Kasumi-1 (cell line): ENCODE results near the gene RNU6-1.

Experiments used
- DNase-seq, 2 experiments: peaks; one replicate each; lab custom pipeline; 2025; lab: John Stamatoyannopoulos, UW

RNU6-1 gene

DNA sequence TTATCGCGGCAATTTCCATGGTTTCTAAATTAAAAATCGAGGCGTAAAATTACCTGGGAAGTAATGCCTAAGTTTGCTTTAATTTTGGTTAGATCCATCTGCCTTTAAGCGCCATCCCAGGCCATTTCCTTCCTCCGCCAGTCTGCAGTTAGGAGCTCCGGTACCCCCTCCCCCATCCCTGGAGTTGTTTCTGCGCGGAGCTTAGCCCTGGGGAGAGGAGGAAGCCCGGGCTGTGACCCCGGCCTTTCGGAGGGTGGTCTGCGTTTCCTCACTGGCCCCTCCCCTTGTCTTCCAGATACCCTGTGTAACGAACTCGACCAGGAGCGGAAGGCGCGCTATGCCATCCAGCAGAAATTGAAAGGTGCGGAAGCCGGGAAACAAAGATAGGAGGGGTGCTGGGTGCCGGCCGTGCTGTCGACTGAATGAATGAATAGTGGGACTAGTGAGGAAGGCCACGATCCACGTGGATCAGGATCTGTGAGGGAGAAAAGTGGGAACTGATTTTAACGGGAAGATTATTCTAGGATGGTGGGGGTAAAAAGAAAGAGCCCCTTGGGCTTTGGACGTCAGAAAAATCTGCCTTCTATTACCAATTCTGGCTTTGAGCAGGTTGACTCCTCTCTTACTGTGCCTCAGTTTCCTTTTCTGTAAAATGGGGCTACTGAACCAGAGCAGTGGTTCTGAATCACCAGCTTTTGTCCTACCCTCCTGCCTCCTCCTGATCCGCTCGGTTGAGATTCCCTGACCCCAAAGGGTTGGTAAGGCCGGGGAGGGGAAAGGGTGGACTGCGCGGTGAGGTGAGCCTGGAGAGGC, 6.7 kb downstream of the RNU6-1 start:
- no peak for DNase-seq

DNA sequence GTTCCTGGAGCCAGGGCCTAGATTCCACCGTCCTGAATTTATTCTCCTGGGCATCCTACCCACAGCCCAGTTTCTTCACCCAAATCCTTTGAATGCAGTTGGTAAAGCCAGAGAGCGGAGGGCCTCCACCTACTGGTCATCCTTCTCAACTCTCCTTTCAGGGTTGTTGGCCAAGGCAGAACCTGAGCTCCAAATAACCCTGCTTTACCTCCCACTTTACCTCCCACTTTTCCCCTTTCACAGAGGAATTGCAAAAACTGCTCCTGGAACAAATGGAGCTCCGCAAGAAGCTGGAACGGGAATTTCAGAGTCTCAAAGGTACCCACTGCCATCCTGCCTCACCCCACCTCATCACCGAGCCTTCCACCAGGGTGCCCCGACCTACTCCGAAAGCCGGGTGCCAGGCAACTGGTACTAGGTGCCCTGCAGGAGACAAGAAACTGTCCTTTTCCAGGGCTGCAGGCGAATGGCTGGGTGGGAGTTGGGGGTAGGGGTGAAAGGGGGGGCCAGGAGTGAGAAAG, 7.8 kb downstream of the RNU6-1 start:
- DNase-seq = no peak

DNA sequence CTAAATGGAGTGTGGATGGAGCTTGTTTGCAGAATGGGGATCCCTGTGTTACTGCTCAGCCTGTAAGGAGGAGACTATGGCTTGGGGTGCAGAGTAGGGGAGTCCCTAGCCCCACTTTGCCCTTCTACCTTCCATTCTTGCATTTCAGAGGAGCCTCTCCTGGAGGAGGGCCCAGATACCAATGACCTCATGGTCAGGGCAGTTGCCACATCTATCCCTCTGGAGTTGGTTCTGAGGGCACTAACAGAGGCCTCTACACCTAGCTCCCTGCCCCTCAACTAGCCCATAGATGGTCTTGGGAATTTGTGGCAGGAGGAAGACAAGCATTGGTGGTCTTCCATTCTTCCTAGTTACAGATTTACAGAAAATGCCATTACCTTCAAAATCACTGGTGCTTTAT, 8.5 kb downstream of the RNU6-1 start:
- DNase-seq = no peak

DNA sequence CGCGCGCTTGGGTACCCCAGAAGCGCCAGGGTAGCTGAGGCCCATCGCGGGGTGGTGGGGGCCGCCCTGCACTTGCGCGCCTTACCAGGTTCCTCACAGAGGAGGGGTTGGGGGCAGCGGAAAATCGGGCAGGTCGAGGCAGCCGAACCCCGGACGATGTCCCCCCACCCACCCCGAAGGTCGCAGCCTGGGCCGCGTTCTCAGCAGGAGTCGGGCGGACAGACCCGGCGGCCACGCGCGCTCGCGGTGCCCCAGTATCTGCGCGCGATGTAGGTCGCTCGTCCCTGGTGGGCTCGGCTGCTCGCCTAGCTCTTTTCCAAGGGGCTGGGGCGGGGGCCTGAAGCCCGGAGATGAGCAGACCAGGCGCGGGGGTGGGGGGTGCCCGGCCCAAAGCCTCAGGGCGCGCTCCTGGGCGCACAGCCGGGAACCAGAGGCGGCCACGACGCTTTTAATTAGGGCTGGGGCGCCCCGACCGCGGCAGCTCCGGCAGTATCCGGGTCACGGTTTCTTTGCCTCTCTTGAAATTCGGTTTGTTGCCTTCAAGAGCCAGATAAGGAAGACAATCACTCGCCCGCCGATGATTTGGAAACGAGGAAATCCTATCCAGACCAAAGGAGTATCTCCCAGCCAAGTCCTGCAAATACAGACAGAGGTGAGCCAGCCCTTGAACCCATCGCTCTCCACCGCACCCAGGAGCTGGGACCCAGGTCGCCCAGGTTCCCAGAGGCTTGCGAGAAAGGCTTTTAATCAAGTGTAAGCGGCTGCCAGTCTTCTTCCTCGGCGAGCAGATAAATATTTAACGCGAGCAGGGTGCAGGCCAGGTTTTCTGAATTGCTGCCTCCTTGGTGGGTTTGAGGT, 10.0 kb downstream of the RNU6-1 start:
- no peak for DNase-seq

DNA sequence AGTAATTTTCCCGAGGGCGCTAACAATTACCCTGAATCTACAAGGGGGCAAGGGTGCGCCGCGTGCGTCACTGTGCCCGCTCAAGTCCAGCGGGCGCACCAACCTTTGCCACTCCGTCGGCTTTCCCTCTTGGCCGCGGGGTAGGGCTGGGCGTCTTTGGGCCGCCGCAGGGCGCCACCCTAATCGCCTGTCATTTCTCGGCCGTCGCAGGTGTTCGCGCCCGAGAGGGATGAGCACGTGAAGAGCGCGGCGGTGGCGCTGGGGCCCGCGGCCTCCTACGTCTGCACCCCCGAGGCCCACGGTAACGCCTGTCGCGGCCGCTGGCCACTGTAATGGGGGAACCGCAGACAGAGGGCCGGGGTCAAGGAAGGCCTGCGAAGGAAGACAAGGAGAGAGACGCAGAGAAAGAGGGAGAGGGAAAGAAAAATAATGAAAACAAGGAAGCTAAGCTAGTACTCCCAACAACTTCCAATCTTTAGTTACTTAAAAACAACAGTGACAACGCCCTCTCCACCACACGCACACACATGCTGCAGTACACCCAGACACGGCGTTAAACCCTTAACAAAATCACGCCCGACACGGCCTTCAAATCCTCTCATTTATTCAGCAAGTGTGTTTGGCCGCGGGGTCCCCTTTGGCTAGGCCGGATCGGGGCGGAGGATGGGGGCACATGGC, 10.7 kb downstream of the RNU6-1 start:
- no peak for DNase-seq

DNA sequence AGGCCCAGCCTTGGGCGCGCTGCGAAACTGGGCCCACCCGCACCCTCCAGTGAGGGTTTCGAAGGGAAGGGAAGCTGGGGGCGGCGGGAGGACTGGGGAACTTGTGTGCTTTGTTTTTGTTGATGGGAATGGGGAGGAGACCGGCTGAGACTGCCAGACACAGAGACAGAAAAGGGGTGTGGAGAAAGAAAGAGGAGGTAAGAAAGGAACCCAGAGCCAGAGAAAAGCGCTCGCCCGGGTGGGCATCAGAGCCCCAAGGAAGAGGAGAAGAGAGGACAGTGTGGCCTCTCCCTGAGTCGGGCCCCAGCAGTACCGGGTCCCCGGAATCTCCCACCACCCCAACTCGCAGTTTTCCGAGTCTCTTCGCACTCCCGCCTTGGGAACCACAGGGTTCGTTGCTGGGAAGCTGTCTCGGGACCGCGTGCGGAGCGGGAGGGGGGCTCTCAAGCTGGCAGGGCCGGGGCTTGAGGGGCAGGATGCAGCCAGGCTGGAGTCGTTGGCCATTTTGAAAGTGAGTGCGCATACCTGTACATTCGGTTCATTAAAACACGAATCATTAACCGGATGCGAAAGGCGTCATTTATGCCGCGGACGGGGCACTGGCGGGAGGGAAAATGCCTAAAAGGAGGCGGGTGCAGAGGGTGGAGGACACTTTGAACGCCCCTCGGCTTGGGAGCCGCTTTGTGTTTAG, 11.4 kb downstream of the RNU6-1 start:
- no peak for DNase-seq

DNA sequence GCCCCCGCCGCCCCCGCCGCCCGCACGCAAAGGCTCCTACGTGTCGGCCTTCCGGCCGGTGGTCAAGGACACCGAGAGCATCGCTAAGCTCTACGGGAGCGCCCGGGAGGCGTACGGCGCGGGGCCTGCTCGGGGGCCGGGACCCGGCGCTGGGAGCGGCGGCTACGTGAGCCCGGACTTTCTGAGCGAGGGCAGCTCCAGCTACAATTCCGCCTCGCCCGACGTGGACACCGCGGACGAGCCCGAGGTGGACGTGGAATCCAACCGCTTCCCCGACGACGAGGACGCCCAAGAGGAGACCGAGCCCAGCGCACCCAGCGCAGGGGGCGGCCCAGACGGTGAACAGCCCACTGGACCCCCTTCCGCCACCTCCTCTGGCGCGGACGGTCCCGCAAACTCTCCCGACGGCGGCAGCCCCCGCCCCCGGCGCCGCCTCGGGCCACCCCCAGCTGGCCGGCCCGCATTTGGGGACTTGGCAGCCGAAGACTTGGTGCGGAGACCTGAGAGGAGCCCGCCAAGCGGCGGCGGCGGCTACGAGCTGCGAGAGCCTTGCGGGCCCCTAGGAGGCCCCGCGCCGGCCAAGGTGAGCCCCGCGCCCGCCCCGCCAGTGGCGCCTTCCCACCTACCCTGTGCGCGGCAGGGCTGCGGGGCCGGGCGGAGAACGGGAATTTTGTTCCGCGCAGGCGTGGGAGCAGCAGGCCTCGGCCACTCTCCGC, 12.1 kb downstream of the RNU6-1 start:
- no peak for DNase-seq

DNA sequence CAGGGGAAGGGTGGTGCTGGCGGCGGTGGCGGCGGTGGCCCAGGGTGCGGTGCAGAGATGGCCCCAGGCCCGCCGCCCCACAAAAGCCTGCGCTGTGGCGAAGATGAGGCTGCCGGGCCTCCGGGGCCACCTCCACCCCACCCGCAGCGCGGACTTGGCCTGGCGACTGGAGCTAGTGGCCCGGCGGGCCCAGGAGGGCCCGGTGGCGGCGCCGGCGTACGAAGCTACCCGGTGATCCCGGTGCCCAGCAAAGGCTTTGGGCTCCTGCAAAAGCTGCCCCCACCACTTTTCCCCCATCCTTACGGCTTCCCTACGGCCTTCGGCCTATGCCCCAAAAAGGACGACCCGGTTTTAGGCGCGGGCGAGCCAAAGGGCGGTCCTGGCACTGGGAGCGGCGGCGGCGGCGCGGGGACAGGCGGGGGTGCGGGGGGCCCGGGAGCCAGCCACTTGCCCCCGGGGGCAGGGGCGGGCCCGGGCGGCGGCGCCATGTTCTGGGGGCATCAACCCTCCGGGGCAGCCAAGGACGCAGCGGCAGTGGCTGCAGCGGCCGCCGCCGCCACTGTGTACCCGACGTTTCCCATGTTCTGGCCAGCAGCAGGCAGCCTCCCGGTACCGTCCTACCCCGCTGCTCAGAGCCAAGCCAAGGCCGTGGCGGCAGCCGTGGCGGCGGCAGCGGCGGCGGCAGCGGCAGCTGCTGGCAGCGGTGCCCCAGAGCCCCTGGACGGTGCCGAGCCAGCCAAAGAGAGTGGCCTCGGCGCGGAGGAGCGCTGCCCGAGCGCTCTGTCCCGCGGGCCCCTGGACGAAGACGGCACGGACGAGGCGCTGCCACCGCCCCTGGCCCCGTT, 12.9 kb downstream of the RNU6-1 start:
- DNase-seq = no peak

DNA sequence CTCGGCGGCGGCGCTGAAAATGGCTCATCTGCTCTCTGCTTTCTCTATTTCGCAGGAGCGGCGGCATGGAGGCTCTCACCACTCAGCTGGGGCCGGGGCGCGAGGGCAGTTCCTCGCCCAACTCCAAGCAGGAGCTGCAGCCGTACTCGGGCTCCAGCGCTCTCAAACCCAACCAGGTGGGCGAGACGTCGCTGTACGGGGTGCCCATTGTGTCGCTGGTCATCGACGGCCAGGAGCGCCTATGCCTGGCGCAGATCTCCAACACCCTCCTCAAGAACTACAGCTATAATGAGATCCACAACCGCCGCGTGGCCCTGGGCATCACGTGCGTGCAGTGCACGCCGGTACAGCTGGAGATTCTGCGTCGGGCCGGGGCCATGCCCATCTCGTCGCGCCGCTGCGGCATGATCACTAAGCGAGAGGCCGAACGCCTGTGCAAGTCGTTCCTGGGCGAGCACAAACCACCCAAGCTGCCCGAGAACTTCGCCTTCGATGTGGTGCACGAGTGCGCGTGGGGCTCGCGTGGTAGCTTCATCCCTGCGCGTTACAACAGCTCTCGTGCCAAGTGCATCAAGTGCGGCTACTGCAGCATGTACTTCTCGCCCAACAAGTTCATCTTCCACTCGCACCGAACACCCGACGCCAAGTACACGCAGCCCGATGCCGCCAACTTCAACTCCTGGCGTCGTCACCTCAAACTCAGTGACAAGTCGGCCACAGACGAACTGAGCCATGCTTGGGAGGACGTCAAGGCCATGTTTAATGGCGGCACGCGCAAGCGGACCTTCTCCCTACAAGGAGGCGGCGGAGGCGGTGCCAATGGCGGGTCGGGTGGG, 13.7 kb downstream of the RNU6-1 start:
- no peak for DNase-seq

DNA sequence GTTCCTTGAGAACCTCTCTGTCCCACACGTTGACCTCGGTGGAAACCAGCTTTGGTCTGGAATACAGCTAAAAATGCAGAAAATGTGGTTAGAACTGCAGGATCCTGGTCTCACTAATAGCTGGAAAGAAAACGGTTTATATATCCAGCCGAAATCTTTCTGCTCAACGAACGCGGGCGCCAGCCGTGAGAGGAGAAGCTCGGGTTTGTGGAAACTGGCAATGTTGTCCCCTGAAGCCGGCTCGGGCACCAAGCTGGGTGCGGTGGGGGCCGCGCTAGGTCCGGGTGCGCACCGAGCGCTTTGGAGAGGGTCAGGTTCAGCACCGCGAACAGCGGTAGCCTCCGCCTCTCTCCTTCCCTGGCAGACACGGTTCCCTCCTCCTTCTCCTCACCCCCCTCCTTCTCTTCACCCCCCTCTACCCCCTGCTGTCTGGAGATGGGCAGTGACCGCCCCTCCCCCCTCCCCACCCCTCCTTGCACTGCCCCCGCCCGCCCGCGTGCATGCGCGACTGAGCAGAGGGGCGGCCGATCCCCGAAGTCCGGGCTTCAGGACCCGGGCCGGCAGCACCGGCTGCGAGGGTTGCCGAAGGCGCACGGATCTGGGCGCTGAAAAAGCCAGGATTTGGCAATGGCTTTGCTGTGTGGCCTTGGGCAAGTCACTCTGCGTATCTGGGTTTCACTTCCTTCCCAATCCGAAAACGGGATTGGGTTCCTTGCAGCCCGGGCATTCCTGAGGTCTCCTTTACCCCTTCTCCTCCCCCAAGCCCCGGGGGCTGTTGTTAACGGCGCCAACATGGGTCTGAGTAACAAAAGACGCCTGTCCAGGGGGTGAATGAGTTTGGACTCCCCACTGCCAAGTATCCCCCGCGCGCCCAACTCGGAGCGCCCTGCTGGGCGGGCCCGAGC, 14.6 kb downstream of the RNU6-1 start, which contains the start of gene SKOR1:
Gene SKOR1, plus strand, starts transcription at position 534 of the 905 bp plus-strand sequence. Its CDS starts 94 bp downstream, at position 628.
- DNase-seq = peak; percentile 7 to 30

DNA sequence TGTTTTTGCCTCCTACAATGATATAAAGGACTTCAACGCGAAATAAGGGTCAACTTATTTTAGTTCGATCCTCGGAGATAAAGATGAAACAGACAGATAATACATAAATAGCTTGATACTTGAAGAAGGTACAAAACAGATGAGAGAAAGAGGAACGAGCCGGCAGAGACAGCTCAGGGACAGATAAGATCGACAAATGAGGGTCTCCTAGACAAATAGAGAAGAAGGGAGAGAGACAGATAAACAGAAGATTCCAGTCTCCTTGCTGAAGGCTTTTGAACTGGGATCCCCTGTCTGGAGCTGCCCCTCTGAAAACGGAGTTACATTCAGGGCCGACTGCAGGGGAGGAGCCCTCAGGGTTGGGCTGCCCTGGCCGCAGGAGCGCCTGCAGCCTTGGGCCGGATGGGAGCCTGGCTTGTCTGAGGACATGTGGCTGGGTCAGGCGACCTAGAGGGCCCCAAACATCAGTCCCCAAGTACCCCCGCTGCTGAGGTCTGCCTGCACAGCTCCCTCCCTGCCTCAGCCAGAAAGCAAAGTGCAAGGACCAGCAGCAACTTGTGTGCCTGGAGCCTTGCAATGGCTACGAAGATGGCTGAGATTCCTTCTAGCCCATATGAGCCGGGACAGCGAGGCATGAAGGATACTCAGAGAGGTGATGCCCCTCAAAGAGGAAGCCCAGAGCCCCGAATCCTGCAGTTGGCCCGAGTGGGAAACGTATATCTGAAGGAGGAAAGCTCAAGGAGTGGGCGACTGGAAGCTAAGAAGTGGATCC, 15.5 kb downstream of the RNU6-1 start:
- no peak for DNase-seq

DNA sequence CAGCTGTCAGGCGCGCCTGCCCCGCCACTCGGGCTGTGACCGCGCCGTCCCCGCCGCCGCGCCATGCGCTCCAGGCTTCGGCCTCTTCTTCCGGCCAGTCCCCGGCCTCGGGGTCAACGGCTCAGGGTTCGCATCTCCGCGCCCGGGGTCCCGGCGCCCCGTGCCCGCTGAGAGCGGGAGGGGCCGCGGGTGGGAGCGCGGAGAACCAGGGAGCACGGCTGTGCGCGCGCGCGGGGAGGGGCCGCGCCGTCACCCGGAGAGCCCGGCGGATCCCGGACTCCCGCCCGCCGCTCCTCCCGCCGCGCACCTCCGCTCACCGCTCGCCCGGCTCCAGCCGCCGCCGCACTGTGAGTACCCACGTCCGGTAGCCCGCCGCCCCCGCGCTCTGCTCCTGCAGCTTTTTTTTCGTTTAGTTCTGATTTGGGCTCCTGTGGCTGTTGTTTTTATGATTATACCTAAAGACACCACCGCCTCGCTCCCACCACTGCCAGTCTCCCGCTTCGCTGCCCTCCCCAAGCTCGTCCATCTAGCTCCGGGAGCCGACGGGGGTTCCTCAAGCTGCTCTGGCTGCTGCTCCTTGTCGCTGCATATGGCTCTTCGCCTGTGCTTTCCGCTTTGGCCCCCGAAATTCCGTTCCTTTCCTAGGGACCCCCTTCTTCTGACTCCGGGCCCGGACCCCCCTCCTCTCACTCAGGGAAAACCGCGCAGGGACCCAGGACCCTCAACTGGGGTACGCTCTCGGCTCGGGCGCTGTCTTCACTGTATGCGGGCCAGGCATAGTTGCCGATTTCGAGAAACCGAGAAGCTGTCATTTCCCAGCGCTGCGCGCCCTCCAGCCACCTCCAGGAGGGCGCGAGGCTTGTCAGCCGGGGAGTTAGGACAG, 16.3 kb downstream of the RNU6-1 start:
- DNase-seq = no peak

DNA sequence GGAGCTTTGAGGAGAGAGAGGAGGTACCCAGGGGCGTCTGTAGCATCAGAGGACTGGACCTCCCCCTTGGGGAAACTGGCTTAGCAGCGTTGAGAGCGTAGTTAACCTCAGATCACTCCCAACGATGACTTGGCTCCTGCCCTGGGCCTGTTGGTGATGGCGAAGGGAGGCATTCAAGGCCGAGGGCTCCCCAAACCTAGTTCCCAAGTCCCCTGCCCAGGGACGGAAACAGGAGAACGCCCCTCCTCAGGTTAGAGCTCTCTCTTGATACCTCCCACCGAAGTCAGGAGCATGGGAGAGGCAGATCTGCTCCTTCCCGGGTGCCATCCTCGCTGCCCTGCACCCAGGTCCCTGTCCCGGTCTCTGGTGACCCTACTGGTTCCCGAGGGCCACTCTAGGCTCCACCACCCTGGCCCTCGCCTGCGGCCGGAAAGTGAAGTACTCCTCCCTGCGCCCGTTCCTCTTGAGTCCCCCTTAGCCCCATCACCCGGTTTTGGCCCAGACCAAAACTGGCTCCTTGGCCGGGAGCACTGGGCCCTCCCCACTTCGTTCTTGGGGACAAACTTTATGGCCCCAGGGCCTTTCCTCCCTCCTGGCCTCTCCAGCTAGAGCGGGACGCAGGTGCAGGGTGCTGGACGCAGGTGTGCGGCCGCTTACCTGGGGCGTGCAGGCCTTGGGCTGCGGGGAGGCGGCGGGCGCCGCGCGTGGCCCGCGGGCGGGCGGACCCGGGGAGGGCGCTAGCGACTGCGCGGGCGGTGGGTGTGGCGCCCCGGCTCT, 17.1 kb downstream of the RNU6-1 start:
- DNase-seq = no peak

DNA sequence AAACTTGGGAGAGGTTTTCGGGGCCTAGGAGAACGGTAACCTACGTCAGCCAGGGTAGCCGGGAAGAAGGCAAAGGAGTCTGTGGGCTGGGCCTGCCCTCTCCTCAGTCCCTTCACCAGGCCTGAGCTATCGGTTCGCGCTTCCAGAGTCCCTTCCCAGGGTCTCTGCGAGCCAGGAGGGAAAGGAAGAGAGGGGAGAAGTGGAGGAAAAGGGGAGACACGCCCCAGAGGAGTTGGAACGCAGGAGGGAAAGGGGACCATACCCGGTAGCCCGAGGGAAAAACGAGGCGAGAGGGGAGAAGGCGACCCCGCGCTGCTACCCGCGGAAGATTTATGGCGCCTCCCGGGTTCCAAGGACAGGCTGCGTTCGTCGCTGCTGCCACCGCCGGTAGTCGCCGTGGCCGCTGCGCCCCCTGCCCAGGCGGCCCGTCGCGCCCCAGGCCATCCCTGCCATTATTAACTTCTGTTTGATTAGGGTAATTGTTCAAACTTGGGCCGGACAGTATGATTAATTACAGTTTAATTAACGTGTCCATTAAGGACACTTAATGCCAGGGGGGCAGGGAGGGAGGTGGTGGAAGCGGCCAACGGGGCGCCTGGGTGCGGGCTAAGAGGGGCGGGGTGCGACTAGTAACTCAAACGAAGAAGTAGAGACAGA, 17.9 kb downstream of the RNU6-1 start:
- no peak for DNase-seq
